Activated CD8-positive, alpha-beta memory T cell treated with anti-CD3 and anti-CD28 coated beads, Interleukin-2, amount 10 ng/mL, durations not matched to agents 7 days and 5 days (primary cell): ENCODE results near the gene ATR. TPM values are rescaled to one million over a fixed set of nuclear protein-coding genes. Genes with fewer than 3 reads are reported as not detected.
"Not testable (repeated sequence)": the region's sequence is repeated elsewhere in the genome, so short reads cannot be mapped to it uniquely, and the experiment has no call there.

ENCODE experiments used
- ATAC-seq: fragments of 150-1000 bp; cut with Tn5 transposase; one replicate; pipeline ENCODE4 v1.10.0; 2021; ENCODE audit warnings: moderate library complexity
- CTCF ChIA-PET: fragments of 350-600 bp; sonication (Branson Sonifier 250); formaldehyde crosslinking; loops from one replicate; lab custom pipeline; 2021; ENCODE audit warnings: antibody characterized with exemption; lab: Charles Lee
- DNase-seq: peaks from one replicate; pipeline ENCODE4 v3.0.0-alpha.2; 2020
- H3K27ac Mint-ChIP-seq: one replicate; pipeline ENCODE4 v1.8.0; 2021; ENCODE audit warnings: mild to moderate bottlenecking, mixed read lengths
- H3K27me3 Mint-ChIP-seq: one replicate; pipeline ENCODE4 v1.8.0; 2021; ENCODE audit warnings: mixed read lengths
- H3K36me3 Mint-ChIP-seq: one replicate; pipeline ENCODE4 v1.8.0; 2021; ENCODE audit warnings: mild to moderate bottlenecking, mixed read lengths
- H3K4me1 Mint-ChIP-seq: one replicate; pipeline ENCODE4 v1.8.0; 2021; ENCODE audit warnings: mixed read lengths
- H3K4me3 Mint-ChIP-seq: one replicate; pipeline ENCODE4 v1.8.0; 2021; ENCODE audit warnings: mild to moderate bottlenecking, moderate library complexity, mixed read lengths
- H3K9me3 Mint-ChIP-seq: one replicate; pipeline ENCODE4 v1.8.0; 2022; ENCODE audit warnings: low read depth, mixed read lengths
- total RNA-seq, 2 experiments: library from RNA; stranded (reverse); gene quantifications; one replicate each; pipeline ENCODE4 v1.2.3, GENCODE V29; 2021

Gene ATR
- total RNA-seq, 2 experiments from 2014 or later: 34.9 to 40.0 TPM

DNA sequence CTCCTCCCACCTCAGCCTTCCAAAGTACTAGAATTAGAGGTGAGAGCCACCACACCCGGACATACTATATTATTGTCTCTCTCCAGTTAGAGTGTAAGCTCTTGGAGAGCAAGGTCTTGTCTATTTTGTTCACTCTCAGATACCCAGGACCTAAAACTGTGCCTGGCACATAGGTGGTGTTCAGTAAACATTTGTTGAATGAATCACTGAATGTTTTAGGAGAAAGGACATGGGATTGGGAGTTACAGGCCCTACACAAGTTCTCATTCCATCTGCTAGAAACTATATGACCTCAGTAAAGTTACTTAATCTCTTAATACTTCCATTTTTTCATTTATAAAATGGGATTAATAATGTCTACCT is 1.5 kb upstream of the ATR start:
- H3K36me3 Mint-ChIP-seq: peaks cover 8% of the 10 kb centered on the region
- H3K9me3 Mint-ChIP-seq: no peaks in the 10 kb centered on the region
- DNase-seq (no peak), ATAC-seq (no peak)
- H3K4me1 Mint-ChIP-seq: peaks cover 33% of the 10 kb centered on the region
- CTCF ChIA-PET: interaction anchor here (0.7 to 1.7 kb wide), 3 partner anchors 9 to 421 kb away, joined by 3 to 6 read pairs (median 4); partner anchors contain the start of gene U2SURP
- H3K27ac Mint-ChIP-seq: peak overlapping the region; percentile 97
- H3K27me3 Mint-ChIP-seq: peaks cover 27% of the 10 kb centered on the region
- H3K4me3 Mint-ChIP-seq: peak overlapping the region; percentile 98

DNA sequence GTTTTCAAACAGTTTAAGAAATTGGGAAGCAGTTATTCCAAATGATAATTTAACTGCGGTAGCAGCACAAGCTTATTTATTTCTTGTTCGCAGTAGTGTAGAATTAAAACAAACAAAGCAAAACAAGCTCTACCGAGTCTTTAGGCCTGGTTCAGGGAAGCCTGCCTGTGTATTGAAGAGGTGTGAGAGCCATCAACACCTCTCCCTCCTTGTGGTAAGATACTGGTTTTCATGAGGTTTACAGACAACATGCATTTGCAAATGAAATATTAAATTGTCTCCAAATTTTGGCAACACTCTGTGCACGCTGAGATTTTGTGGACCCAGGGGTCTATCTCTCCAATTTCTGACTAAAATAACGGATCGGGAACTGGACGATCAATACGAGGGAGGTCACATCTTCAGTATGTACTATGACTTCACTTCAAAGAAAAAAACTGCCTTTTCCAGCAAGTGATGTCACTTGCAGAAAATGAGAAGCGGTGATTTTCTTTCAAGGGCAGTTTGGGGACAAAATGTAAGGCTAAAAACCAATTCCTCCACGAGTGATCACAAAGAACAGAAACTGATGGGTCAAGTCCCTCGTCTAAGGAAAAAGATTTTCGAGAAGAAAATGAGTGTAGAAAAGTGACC is 721 bp downstream of the ATR start:
- Mint-ChIP-seq H3K36me3 (peaks cover 11% of the 10 kb centered on the region), H3K9me3 (no peaks in the 10 kb centered on the region), H3K27ac (peak overlapping the region; percentile 97), H3K27me3 (peaks cover 12% of the 10 kb centered on the region), H3K4me1 (peaks cover 42% of the 10 kb centered on the region), H3K4me3 (peak overlapping the region; percentile 98)
- no peak for DNase-seq
- ATAC-seq: no peak
- CTCF ChIA-PET: interaction anchor here (0.7 to 2.6 kb wide), 5 partner anchors 9 to 424 kb away, joined by 3 to 6 read pairs (median 4); partner anchors contain the start of gene U2SURP

DNA sequence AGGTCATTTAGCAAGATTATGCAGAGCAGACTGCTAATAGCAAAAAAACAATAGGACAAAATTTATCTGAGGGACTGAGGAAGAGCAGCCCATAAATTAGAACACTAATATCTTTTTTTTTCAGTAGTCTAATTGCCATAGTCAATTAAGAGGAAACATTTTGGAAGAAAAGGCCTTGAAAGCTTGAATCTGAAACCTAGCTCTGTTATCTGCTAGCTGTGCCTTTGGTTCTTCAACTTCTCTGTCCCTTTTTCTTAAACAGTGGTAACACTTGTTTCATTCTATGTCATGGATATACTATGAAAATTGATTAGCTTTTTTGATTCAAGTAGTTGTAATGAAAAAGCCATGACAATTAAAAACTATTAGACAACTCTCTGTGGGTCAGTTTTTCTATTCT is 1.7 kb downstream of the ATR start:
- no peak for DNase-seq
- Mint-ChIP-seq H3K36me3 (peaks cover 11% of the 10 kb centered on the region), H3K9me3 (no peaks in the 10 kb centered on the region), H3K4me1 (peaks cover 42% of the 10 kb centered on the region), H3K27me3 (peaks cover 7% of the 10 kb centered on the region), H3K27ac (peak overlapping the region; percentile 97), H3K4me3 (peak overlapping the region; percentile 98)
- ATAC-seq: no peak
- CTCF ChIA-PET: interaction anchor here (0.9 to 2.6 kb wide), 5 partner anchors 9 to 425 kb away, joined by 3 to 6 read pairs (median 4); partner anchors contain the start of gene U2SURP

DNA sequence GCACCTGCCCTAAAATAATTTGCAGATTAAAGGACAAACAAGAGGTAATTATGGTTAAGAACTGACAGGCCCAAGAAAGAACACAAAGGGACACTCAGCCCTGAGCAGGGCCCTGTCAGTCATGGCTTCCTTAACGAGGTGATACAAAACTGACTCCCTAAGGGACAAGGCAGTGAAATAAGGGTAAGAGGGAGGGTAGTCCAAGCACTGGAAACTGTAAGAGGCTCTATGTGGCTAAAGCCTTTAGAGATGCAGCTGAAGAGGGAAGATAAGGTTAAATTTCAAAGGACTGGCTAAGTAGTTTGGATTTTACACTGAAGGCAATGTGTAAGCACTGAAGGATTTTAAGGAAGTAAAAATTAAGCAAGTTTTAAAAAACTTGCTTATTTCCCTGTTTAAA is 3.9 kb downstream of the ATR start:
- CTCF ChIA-PET: no interaction called here
- Mint-ChIP-seq H3K36me3 (peaks cover 20% of the 10 kb centered on the region), H3K9me3 (no peaks in the 10 kb centered on the region), H3K27ac (peak overlapping the region; percentile 21), H3K4me1 (peaks cover 41% of the 10 kb centered on the region), H3K4me3 (no peak overlapping the region), H3K27me3 (no peaks in the 10 kb centered on the region)
- DNase-seq (no peak), ATAC-seq (no peak)

DNA sequence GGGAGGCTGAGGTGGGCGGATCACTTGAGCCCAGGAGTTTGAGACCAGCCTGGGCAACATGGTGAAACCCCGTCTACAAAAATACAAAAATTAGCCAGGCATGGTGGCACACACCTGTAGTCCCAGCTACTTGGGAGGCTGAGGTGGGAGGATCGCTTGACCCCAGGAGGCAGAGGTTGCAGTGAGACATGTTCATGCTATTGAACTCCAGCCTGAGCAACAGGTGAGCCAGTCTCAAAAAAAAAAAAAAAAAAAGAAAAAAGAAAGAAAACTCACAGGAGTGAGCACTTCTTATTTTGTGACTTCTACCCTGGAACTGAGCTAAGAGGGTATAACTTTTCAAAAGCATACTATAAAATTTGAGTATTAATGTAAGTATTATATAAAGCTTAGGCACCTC is 4.3 kb downstream of the ATR start:
- H3K27ac Mint-ChIP-seq, ATAC-seq, H3K27me3 Mint-ChIP-seq, H3K9me3 Mint-ChIP-seq, DNase-seq, CTCF ChIA-PET, H3K4me3 Mint-ChIP-seq: not testable (repeated sequence)
- H3K4me1 Mint-ChIP-seq: peaks cover 37% of the 10 kb centered on the region
- H3K36me3 Mint-ChIP-seq: peaks cover 20% of the 10 kb centered on the region

DNA sequence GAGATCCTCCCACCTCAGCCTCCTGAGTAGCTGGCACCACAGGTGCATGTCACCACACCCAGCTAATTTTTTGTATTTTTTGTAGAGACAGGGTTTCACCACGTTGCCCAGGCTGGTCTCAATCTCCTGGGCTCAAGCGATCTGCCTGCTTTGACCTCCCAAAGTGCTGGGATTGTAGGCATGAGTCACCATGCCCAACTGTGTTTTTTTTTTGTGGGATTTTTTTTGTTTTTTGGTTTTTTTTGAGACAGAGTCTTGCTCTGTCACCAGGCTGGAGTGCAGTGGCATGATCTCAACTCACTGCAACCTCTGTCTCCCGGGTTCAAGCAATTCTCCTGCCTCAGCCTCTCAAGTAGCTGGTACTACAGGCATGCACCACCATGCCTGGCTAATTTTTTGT is 9.1 kb downstream of the ATR start:
- H3K36me3 Mint-ChIP-seq: peaks cover 25% of the 10 kb centered on the region
- H3K4me1 Mint-ChIP-seq, H3K9me3 Mint-ChIP-seq, DNase-seq, ATAC-seq, H3K4me3 Mint-ChIP-seq, CTCF ChIA-PET, H3K27me3 Mint-ChIP-seq, H3K27ac Mint-ChIP-seq: not testable (repeated sequence)

DNA sequence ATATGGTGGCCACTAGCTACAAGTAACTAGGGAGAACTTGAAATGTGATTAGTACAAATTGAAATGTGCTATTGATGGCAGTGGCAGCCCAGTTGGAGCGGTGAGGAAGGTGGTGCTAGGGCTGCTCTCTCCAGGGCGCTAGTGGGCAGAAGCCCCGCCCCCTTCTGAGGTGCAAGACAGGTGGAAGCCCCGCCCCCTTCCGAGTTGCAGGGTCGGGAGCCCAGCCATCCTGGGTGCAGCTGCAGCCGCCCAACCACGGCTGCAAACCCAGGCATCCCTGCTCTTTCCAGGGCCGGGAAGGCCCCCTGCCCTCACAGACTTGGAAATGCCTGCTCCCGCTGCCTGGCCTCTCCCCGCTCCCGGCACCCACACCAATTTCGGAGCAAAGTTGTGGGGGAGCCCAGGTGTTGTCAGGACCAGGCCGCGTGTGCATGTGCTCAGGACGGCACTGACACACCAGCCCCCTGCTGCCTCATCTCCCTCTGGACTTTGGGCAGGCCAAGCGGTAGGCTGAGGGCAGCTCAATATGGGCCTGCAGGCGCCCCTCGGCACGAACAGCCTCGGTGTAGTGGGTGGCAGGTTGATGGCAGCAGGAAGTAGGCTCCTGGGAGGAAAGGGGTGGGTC is 10.0 kb downstream of the ATR start:
- DNase-seq (no peak), ATAC-seq (no peak)
- H3K9me3 Mint-ChIP-seq: peaks cover 2% of the 10 kb centered on the region
- CTCF ChIA-PET: interaction anchor here (1.9 kb wide), 1 partner anchor 9 kb away, joined by 4 read pairs; no protein-coding TSS in a partner anchor
- H3K27me3 Mint-ChIP-seq: no peaks in the 10 kb centered on the region
- no peak overlapping the region for H3K4me3 Mint-ChIP-seq
- no peak overlapping the region for H3K27ac Mint-ChIP-seq
- peaks cover 29% of the 10 kb centered on the region for H3K36me3 Mint-ChIP-seq
- H3K4me1 Mint-ChIP-seq: peaks cover 14% of the 10 kb centered on the region

DNA sequence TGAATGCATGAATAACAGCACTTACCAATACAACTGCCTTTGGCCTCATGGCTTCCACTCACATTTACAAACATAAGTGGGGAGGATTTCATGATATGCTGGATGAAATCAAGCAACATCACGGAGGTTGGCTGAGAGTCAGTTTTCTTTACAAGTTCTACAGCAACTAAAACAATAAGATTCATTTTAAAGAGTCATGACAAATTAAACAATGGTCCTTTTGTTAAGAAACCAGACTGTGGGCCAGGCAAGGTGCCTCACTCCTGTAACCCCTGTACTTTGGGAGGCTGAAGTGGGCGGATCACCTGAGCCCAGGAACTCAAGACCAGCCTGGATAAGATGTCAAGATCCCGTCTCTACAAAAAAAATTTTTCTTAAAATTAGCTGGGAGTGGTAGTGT is 12.4 kb downstream of the ATR start:
- peaks cover 2% of the 10 kb centered on the region for H3K9me3 Mint-ChIP-seq
- CTCF ChIA-PET: no interaction called here
- peaks cover 16% of the 10 kb centered on the region for H3K4me1 Mint-ChIP-seq
- H3K4me3 Mint-ChIP-seq: no peak overlapping the region
- DNase-seq (no peak), ATAC-seq (no peak)
- peaks cover 43% of the 10 kb centered on the region for H3K36me3 Mint-ChIP-seq
- H3K27ac Mint-ChIP-seq: no peak overlapping the region
- no peaks in the 10 kb centered on the region for H3K27me3 Mint-ChIP-seq

DNA sequence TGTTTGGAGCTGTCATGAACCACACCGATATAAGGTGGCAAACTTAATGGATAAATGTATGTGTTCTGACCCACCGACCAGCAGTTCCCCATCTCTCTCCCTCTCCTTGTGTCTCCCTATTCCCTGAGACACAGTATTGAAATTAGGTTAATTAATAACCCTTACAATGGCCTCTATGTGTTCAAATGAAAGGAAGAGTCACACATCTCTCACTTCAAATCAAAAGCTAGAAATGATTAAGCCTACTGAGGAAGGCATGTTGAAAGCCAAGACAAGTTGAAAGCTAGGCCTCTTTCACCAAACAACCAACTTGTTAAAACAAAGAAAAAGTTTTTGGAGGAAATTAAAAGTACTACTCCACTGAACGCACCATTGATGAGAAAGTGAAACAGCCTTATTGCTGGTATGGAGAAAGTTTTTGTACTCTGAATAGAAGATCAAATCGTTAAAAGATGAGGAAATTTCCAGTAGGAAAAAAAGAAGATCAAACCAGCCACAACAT is 15.0 kb downstream of the ATR start:
- CTCF ChIA-PET: no interaction called here

DNA sequence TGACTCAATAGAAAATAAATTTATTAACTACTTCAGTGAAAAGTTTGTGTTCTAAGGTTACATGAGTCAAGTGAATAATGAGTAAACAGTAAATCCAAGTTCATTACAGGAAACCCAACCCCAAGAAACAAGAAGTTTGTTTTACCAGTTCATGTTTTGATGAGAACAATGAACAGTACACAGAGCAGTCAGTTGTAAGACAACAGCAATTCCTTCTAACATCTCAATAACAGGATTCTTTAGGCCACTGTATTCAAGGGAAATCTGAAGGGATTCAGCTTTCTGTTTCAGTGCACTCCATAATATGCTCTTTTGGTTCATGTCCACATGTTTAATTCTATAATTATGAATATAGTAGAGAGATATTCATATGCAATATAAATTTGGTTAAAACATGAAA is 18.4 kb downstream of the ATR start:
- no peak overlapping the region for H3K27ac Mint-ChIP-seq
- peaks cover 50% of the 10 kb centered on the region for H3K36me3 Mint-ChIP-seq
- no peaks in the 10 kb centered on the region for H3K27me3 Mint-ChIP-seq
- no peaks in the 10 kb centered on the region for H3K9me3 Mint-ChIP-seq
- H3K4me1 Mint-ChIP-seq: peaks cover 11% of the 10 kb centered on the region
- ATAC-seq (no peak), DNase-seq (no peak)
- H3K4me3 Mint-ChIP-seq: no peak overlapping the region
- CTCF ChIA-PET: no interaction called here

More for the DNA sequence above, 15.0 kb downstream of the ATR start:
- Mint-ChIP-seq H3K27me3 (no peaks in the 10 kb centered on the region), H3K36me3 (peaks cover 41% of the 10 kb centered on the region), H3K9me3 (peaks cover 2% of the 10 kb centered on the region), H3K27ac (peak overlapping the region; percentile 26), H3K4me3 (no peak overlapping the region), H3K4me1 (peaks cover 13% of the 10 kb centered on the region)
- DNase-seq: no peak
- ATAC-seq: no peak

DNA sequence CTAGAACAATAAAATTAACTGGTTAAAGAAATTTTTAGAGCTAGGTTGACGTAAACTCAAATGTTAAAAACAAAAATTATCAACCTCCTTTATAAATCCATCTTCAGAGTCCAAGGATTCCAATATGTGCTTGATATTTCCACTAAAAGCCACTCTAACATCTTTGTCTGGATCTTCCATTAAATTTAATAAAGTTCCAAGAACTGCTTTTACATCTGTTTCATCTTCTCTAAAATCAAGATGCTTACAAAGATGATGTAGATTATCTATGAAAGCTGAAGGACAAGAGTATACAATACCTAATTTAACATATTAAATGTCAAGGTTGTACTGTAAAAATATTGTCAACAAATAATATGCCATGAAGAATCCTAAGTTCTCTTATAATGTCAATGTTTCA is 24.8 kb downstream of the ATR start:
- H3K27me3 Mint-ChIP-seq: no peaks in the 10 kb centered on the region
- CTCF ChIA-PET: no interaction called here
- no peaks in the 10 kb centered on the region for H3K9me3 Mint-ChIP-seq
- DNase-seq (no peak), ATAC-seq (no peak)
- no peak overlapping the region for H3K27ac Mint-ChIP-seq
- H3K4me1 Mint-ChIP-seq: no peaks in the 10 kb centered on the region
- H3K4me3 Mint-ChIP-seq: no peak overlapping the region
- H3K36me3 Mint-ChIP-seq: peaks cover 59% of the 10 kb centered on the region

DNA sequence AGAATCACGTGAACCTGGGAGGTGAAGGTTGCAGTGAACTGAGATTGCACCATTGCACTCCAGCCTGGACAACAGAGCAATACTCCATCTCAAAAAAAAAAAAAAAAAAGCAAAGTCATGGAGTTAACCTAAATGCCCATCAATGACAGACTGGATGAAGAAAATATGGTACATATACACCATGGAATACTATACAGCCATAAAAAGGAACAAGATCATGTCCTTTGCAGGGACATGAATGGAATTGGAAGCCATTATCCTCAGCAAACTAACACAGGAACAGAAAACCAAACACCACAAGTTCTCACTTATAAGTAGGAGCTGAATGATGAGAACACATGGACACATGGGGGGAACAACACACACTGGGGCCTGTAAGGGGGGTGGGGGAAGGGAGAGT is 26.0 kb downstream of the ATR start:
- DNase-seq, H3K4me1 Mint-ChIP-seq, H3K27ac Mint-ChIP-seq, ATAC-seq, CTCF ChIA-PET, H3K27me3 Mint-ChIP-seq, H3K9me3 Mint-ChIP-seq, H3K4me3 Mint-ChIP-seq: not testable (repeated sequence)
- H3K36me3 Mint-ChIP-seq: peaks cover 59% of the 10 kb centered on the region

DNA sequence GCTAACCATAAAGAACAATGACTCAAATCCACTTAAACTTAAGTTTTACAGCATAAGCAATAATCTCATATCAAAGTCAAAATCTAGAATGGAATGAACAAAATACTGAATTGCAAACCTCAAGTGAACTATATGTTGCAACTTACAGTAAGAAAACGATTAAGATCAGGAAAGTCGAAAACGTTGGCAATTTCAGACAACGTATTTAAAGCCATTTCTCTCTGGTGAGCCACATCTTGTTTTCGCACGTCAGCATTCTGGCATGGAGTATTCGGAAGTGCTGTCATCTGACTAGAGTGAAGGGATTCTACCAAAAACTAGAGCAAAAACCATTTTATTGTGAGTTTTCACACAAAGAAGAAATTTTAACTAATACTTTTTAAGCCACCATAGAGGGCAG is 28.5 kb downstream of the ATR start:
- H3K9me3 Mint-ChIP-seq: no peaks in the 10 kb centered on the region
- H3K4me3 Mint-ChIP-seq: no peak overlapping the region
- ATAC-seq: no peak
- no peaks in the 10 kb centered on the region for H3K4me1 Mint-ChIP-seq
- H3K27me3 Mint-ChIP-seq: no peaks in the 10 kb centered on the region
- peaks cover 42% of the 10 kb centered on the region for H3K36me3 Mint-ChIP-seq
- DNase-seq: no peak
- CTCF ChIA-PET: no interaction called here
- H3K27ac Mint-ChIP-seq: no peak overlapping the region

DNA sequence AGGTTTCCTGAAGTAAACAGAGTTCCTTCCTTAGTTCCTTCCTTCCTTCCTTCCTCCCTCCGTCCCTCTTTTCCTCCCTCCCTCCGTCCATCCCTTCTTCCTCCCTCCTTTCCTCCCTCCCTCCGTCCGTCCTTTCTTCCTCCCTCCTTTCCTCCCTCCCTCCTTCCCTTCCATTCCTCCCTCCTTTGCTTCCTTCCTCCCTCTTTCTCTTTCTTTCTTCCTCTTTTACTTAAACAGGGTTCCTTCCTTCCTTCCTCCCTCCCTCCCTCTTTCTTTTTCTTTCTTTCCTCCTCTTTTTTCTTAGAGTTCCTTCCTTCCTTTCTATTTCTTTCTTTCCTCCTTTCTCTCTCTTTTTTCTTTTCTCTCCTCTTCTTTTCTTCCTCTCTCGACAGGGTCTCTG is 35.2 kb downstream of the ATR start:
- ATAC-seq (no peak), DNase-seq (no peak)
- Mint-ChIP-seq H3K36me3 (peaks cover 22% of the 10 kb centered on the region), H3K4me3 (no peak overlapping the region), H3K9me3 (no peaks in the 10 kb centered on the region), H3K27ac (no peak overlapping the region), H3K27me3 (no peaks in the 10 kb centered on the region), H3K4me1 (peaks cover 3% of the 10 kb centered on the region)
- CTCF ChIA-PET: interaction anchor here (1.6 kb wide), 1 partner anchor 8 kb away, joined by 3 read pairs; no protein-coding TSS in a partner anchor
